Ishikawa (cell line): ENCODE measurements around the gene TSPAN14.

Source experiments
- CEBPB ChIP-seq: IDR thresholded peaks from 2 replicates; pipeline ENCODE4 v1.6.1; 2012
- CREB1 ChIP-seq: IDR thresholded peaks from 2 replicates; pipeline ENCODE4 v1.6.1; 2012; ENCODE audit warnings: low read depth
- EGR1 ChIP-seq: IDR thresholded peaks from 2 replicates; pipeline ENCODE4 v1.6.1; 2012
- EP300 ChIP-seq: IDR thresholded peaks from 2 replicates; pipeline ENCODE4 v1.6.1; 2012; ENCODE audit warnings: borderline replicate concordance
- FOXM1 ChIP-seq: IDR thresholded peaks from 2 replicates; pipeline ENCODE4 v1.6.1; 2012; ENCODE audit warnings: low read depth, borderline replicate concordance
- NFIC ChIP-seq: IDR thresholded peaks from 2 replicates; pipeline ENCODE4 v1.6.1; 2012
- RAD21 ChIP-seq: IDR thresholded peaks from 2 replicates; pipeline ENCODE4 v1.6.1; 2012; ENCODE audit warnings: low read depth
- TAF1 ChIP-seq: IDR thresholded peaks from 2 replicates; pipeline ENCODE4 v1.6.1; 2012; ENCODE audit warnings: low read depth, mild to moderate bottlenecking
- TCF12 ChIP-seq: IDR thresholded peaks from 2 replicates; pipeline ENCODE4 v1.6.1; 2012; ENCODE audit warnings: low read depth
- TEAD4 ChIP-seq: IDR thresholded peaks from 2 replicates; pipeline ENCODE4 v1.6.1; 2012
- YY1 ChIP-seq: IDR thresholded peaks from 2 replicates; pipeline ENCODE4 v1.6.1; 2012; ENCODE audit warnings: low read depth
- ZBTB7A ChIP-seq: IDR thresholded peaks from 2 replicates; pipeline ENCODE4 v1.6.1; 2012; ENCODE audit warnings: low read depth
- TF ChIP-seq, protein P1 (sequence below): IDR thresholded peaks from 2 replicates; pipeline ENCODE4 v1.6.1; 2012; ENCODE audit warnings: low read depth, mild to moderate bottlenecking
- TF ChIP-seq, protein P2 (sequence below): IDR thresholded peaks from 2 replicates; pipeline ENCODE4 v1.6.1; 2012
- TF ChIP-seq, protein P3 (sequence below): IDR thresholded peaks from 2 replicates; pipeline ENCODE4 v1.6.1; 2012

The TSPAN14 gene

DNA sequence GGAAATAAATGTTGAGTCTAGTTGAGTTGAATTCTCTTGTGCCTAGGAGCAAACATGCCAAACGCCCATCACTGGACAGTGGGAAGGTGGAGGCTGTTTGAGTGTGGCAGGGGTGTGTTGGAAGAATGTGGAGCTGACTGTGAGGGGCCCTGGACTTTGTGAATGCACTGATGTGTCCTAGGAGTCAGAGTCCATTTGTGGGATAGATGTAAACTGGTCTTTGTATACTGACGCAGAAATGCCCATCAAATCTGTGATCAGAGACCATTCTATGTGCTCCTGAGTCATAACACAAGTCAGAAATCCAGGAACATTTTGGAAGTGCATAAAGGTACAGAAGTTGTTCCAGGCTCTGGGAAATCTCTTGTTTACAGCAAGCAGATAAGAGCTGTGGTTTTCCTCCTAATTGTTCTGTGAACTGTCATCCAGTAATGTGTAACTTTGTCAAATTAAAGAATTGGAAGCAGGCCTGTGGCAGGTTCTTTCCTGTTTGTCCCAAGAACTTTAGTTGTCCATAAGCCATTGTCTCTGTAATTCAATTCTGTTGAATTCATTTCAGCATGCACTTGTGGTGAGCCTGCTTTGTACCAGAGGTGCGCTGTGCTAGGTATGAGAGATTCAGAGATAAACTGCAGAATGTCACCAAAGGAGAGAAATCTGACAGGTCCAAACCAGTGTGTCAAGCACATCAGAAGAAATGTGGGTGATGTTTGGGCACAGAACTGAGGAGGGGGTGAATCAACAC is 38.2 kb upstream of the TSPAN14 start:
- TF ChIP-seq CREB1: no peak
- TF ChIP-seq, protein P1, sequence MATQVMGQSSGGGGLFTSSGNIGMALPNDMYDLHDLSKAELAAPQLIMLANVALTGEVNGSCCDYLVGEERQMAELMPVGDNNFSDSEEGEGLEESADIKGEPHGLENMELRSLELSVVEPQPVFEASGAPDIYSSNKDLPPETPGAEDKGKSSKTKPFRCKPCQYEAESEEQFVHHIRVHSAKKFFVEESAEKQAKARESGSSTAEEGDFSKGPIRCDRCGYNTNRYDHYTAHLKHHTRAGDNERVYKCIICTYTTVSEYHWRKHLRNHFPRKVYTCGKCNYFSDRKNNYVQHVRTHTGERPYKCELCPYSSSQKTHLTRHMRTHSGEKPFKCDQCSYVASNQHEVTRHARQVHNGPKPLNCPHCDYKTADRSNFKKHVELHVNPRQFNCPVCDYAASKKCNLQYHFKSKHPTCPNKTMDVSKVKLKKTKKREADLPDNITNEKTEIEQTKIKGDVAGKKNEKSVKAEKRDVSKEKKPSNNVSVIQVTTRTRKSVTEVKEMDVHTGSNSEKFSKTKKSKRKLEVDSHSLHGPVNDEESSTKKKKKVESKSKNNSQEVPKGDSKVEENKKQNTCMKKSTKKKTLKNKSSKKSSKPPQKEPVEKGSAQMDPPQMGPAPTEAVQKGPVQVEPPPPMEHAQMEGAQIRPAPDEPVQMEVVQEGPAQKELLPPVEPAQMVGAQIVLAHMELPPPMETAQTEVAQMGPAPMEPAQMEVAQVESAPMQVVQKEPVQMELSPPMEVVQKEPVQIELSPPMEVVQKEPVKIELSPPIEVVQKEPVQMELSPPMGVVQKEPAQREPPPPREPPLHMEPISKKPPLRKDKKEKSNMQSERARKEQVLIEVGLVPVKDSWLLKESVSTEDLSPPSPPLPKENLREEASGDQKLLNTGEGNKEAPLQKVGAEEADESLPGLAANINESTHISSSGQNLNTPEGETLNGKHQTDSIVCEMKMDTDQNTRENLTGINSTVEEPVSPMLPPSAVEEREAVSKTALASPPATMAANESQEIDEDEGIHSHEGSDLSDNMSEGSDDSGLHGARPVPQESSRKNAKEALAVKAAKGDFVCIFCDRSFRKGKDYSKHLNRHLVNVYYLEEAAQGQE: no peak
- no peak for TF ChIP-seq RAD21
- no peak for TF ChIP-seq ZBTB7A
- TF ChIP-seq, protein P2, sequence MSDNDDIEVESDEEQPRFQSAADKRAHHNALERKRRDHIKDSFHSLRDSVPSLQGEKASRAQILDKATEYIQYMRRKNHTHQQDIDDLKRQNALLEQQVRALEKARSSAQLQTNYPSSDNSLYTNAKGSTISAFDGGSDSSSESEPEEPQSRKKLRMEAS: no peak
- no peak for TF ChIP-seq NFIC
- TF ChIP-seq, protein P3, sequence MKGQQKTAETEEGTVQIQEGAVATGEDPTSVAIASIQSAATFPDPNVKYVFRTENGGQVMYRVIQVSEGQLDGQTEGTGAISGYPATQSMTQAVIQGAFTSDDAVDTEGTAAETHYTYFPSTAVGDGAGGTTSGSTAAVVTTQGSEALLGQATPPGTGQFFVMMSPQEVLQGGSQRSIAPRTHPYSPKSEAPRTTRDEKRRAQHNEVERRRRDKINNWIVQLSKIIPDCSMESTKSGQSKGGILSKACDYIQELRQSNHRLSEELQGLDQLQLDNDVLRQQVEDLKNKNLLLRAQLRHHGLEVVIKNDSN: no peak
- no peak for TF ChIP-seq EP300
- no peak for TF ChIP-seq FOXM1
- TF ChIP-seq TCF12: no peak
- no peak for TF ChIP-seq YY1
- TF ChIP-seq CEBPB: no peak
- TF ChIP-seq EGR1: no peak
- no peak for TF ChIP-seq TEAD4
- no peak for TF ChIP-seq TAF1

DNA sequence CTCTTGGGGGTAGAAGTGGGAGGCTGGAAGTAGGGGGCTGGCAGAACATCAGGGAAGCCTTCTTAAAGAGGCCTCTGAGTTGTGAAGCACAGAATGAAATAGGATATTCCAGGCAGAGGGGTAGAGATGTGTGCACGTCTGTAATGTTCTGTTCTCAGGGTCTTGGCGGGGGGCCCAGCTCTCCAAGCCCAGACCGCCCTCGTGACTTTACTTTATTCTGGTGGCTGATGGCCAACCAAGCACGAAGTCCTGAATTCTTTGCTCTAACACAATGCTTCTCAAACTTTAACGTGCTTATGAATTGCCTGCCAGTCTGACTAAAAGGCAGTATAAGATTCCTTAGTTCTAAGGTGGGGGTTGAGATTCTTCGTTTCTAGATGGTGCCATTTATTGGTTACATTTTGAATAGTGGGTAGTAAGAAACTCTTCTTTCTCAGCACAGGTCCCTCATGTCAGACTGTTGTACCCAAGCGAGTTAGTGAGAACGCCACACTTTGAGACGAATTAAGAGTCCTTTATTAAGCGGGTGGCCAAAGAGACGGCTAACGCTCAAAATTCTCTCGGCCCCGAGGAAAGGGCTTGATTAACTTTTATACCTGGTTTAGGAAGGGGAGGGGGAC is 37.5 kb upstream of the TSPAN14 start:
- TF ChIP-seq CEBPB (no peak), EGR1 (no peak), RAD21 (no peak), TEAD4 (no peak), TCF12 (no peak), EP300 (no peak), NFIC (peak; percentile 59), FOXM1 (no peak), CREB1 (no peak), ZBTB7A (no peak)
- TF ChIP-seq, protein P3: peak; percentile 43; the same call in 1 of the 2 replicates
- TF ChIP-seq, protein P2: no peak; the same call in 1 of the 2 replicates
- TF ChIP-seq, protein P1: no peak

DNA sequence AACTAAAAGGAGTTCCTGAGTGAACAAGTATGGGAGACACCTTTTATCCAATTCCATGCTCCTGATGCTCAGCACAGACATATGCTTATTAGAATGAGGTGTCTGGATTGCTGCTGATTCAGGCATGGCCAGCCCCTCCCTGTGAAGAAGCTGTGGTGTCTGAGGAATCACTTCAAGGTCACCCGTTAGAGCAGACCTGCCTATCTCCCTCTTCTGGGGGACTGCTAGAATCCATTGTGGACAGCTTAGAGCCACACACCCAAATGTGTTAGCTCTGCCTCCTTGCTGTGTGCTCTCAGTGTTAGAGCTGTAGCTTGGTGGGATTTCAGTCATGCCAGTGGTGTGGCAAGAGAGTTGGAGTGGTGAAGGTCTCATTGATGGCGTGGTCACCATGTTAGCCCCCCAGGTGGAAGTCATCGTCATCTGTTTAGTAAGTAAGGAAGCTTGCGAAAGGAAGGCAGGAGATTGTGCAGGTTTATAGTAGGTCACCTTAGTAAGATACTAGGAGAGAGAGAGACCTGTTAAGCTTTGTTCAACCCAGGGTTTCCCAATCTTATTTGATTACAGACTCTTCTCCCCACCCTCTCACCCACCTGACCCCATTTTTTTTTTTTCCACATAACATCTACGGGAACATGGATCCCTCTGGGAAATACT is 32.9 kb upstream of the TSPAN14 start:
- TF ChIP-seq TEAD4 (no peak), ZBTB7A (no peak), NFIC (no peak), EP300 (no peak), TCF12 (no peak), EGR1 (no peak), YY1 (no peak), CREB1 (no peak)
- TF ChIP-seq, protein P1: no peak
